Neural progenitor cell (in vitro differentiated cells): ENCODE measurements around the gene LRRC45.

Experiments
- CTCF ChIP-seq: fragments of 200-600 bp; sonication (generic); IDR thresholded peaks from 2 replicates; pipeline ENCODE4 v1.5.1; 2017; ENCODE audit warnings: antibody characterized with exemption, mild to moderate bottlenecking
- EZH2phosphoT487 ChIP-seq: fragments of 200-600 bp; sonication (generic); IDR thresholded peaks from 2 replicates; pipeline ENCODE4 v1.6.1; 2017; ENCODE audit warnings: antibody characterized with exemption

GRCh38 chr17:82033359-82034085 is 10.4 kb downstream of the LRRC45 start:
- TF ChIP-seq CTCF (no peak), EZH2phosphoT487 (no peak)
